PC-9 (cell line): ENCODE data around the gene PRR15L.

Experiments
- CTCF ChIP-seq: fragments of 200-600 bp; sonication (generic); conservative IDR thresholded peaks from 2 replicates; pipeline ENCODE4 v1.6.1; 2017; ENCODE audit warnings: mixed run types, antibody characterized with exemption, mild to moderate bottlenecking, moderate library complexity
- EZH2 ChIP-seq: fragments of 200-600 bp; sonication (generic); IDR thresholded peaks from 2 replicates; pipeline ENCODE4 v1.8.0; 2017; ENCODE audit warnings: antibody characterized with exemption, low read depth

GRCh38 chr17:47986520-47986919 lies 28.8 kb upstream of the PRR15L start:
- no peak for TF ChIP-seq CTCF
- TF ChIP-seq EZH2, result no peak
